Naive B cell (primary cell): ENCODE data around the gene GREB1L. TPM values are rescaled to one million over a fixed set of nuclear protein-coding genes. Genes with fewer than 3 reads are reported as not detected.

Source experiments
- ATAC-seq, 2 donors: fragments of 150-1000 bp; cut with Tn5 transposase; 2 replicates each; pipeline ENCODE4 v1.10.0; 2021; ENCODE audit warnings: low read depth in 2 of 2, mild to moderate bottlenecking in 2 of 2, moderate library complexity in 2 of 2
- DNase-seq: peaks from one replicate; pipeline ENCODE4 v3.0.0; 2022
- H3K27ac Mint-ChIP-seq, 6 donors: one replicate each; pipeline ENCODE4 v1.8.0; 2020 to 2022; ENCODE audit warnings: mild to moderate bottlenecking in 6 of 6, mixed read lengths in 6 of 6, moderate library complexity in 5 of 6, inconsistent platforms in 2 of 6
- H3K27me3 Mint-ChIP-seq, 3 donors: one replicate each; pipeline ENCODE4 v1.8.0; 2021 to 2022; ENCODE audit warnings: mixed read lengths in 3 of 3, mild to moderate bottlenecking in 1 of 3
- H3K36me3 Mint-ChIP-seq, 2 donors: one replicate each; pipeline ENCODE4 v1.8.0; 2020 to 2022; ENCODE audit warnings: mixed read lengths in 2 of 2, inconsistent platforms in 1 of 2, mild to moderate bottlenecking in 1 of 2
- H3K4me1 Mint-ChIP-seq, 3 donors: one replicate each; pipeline ENCODE4 v1.8.0; 2020 to 2022; ENCODE audit warnings: mixed read lengths in 3 of 3, inconsistent platforms in 1 of 3, mild to moderate bottlenecking in 1 of 3, moderate library complexity in 1 of 3
- H3K4me3 Mint-ChIP-seq, 8 donors: one replicate each; pipeline ENCODE4 v1.8.0; 2020 to 2022; ENCODE audit warnings: mild to moderate bottlenecking in 8 of 8, mixed read lengths in 8 of 8, moderate library complexity in 8 of 8, inconsistent platforms in 2 of 8
- H3K9me3 Mint-ChIP-seq, 7 donors: one replicate each; pipeline ENCODE4 v1.8.0; 2020 to 2022; ENCODE audit warnings: mixed read lengths in 7 of 7, mild to moderate bottlenecking in 5 of 7, inconsistent platforms in 2 of 7, moderate library complexity in 1 of 7
- polyA plus RNA-seq, 6 donors: library from polyadenylated mRNA; unstranded; fragments of 300-500 nt; fragmentation: Illumina TruSeq; gene quantifications; one replicate each; pipeline ENCODE4 v1.2.3, GENCODE V29; 2021; ENCODE audit warnings: low read depth in 6 of 6

The GREB1L gene
- polyA plus RNA-seq, 6 donors from 2014 or later, result 0.06 to 0.25 (median 0.15) TPM; not detected in 3

DNA sequence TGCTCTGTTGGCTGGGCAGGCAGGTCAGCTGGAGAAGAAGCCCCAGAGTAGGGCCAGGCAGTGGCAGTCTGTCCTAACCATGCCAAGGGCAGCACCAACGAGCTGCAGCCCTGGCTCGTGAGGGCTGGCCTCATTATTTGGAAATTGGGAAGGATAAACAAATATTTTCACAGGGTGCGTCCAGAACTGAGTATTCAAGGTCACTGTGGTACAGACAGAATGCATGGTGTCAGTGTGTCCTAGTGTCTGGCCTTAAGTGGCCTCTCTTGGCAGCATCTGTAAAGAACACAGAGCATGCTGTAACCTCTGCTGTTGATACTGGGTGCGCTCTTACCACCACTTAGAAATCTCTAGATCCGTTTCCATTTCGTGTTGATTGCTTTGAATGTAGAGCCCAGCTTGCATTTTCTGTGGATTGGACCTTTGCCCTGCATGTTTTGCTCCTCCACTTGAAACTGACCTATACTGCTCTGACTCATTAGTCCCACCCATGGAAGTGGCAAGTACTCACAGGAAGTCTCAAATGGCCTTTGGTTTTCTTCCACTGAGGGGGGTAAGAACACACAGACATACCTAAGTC lies 88.2 kb downstream of the GREB1L start:
- DNase-seq (no peak), ATAC-seq (no peak)
- Mint-ChIP-seq H3K4me3 (peak overlapping the region in 1 of 8 donors; percentile 41), H3K9me3 (peaks cover 0 to 4% (median 0%) of the 10 kb centered on the region in 7 donors), H3K27ac (no peak overlapping the region), H3K27me3 (peaks cover 0 to 4% (median 0%) of the 10 kb centered on the region in 3 donors), H3K36me3 (no peaks in the 10 kb centered on the region), H3K4me1 (no peaks in the 10 kb centered on the region)

DNA sequence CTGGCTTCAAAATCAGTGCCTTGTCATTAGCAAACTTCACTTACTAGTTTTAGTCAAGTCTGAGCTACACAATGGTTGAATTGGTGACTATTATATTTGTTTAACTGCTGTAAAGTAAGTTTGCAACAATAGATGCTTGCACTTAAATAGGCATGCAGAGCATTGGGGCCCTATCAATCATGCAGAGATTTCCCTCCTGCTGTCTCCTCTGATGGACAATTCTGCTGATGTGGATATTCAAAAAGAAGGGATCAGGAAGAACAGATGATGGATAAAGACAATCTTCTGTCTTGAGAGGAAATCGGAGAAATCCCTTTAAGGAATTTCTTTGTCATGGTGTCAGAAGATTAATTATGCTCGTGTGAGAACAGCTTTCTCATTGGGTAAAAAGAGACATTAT lies 89.0 kb downstream of the GREB1L start:
- H3K27me3 Mint-ChIP-seq, result peaks cover 0 to 4% (median 0%) of the 10 kb centered on the region in 3 donors
- no peak overlapping the region for H3K4me3 Mint-ChIP-seq
- H3K9me3 Mint-ChIP-seq, result peaks cover 0 to 4% (median 0%) of the 10 kb centered on the region in 7 donors
- H3K36me3 Mint-ChIP-seq, result no peaks in the 10 kb centered on the region
- DNase-seq (no peak), ATAC-seq (no peak)
- H3K27ac Mint-ChIP-seq, result no peak overlapping the region
- H3K4me1 Mint-ChIP-seq, result no peaks in the 10 kb centered on the region

DNA sequence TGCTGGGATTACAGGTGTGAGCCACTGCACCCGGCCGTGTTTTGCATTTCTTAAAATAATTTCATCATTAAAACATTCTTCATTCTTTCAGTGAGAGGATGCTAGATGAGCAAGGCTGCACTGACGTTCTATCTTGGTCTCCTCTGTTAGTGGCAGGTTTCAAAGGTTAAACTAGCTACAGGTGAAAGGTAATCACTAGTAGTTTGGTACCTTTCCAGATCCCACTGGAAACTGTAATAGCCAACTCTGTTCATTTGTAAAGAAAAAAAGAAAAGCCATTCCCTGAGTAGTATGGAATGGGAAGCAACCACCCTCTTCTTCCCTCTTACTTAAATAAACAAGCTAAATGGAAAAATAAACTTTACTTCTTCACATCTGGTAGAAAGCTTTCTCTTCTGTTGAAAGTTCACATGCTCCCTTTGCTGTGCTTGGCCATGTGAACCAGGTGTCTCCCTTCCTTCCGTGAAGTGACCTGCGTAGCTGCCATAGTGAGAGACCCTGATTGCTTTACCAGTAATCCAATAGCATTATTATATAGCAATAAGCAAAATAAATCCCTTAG lies 94.0 kb downstream of the GREB1L start:
- ATAC-seq (no peak), DNase-seq (no peak)
- no peaks in the 10 kb centered on the region for H3K36me3 Mint-ChIP-seq
- no peaks in the 10 kb centered on the region for H3K27me3 Mint-ChIP-seq
- H3K4me3 Mint-ChIP-seq, result no peak overlapping the region
- H3K9me3 Mint-ChIP-seq, result peaks cover 0 to 2% (median 0%) of the 10 kb centered on the region in 7 donors
- H3K4me1 Mint-ChIP-seq, result no peaks in the 10 kb centered on the region
- H3K27ac Mint-ChIP-seq, result no peak overlapping the region

DNA sequence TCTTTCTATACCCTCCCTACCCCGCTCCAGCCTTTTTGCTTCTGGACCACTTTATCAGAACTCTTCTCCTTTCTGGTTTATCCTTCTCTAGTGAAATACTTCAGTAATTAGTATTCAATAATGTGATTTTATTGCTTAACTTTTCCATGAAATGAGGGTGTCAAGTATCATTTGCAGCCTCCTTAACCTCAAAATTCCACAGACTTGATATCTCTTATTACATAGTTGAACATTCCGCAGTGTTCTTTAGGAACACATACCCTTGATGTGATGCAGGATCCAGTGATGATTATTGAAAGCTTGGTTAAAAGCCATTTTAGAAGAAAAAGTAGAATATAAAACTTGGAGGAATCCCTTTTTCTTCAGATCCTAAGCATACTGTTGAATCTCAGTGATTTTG lies 94.8 kb downstream of the GREB1L start:
- Mint-ChIP-seq H3K4me1 (no peaks in the 10 kb centered on the region), H3K27ac (no peak overlapping the region), H3K4me3 (no peak overlapping the region), H3K36me3 (no peaks in the 10 kb centered on the region), H3K27me3 (peaks cover 0 to 3% (median 0%) of the 10 kb centered on the region in 3 donors), H3K9me3 (peaks cover 0 to 2% (median 0%) of the 10 kb centered on the region in 7 donors)
- no peak for ATAC-seq
- no peak for DNase-seq

DNA sequence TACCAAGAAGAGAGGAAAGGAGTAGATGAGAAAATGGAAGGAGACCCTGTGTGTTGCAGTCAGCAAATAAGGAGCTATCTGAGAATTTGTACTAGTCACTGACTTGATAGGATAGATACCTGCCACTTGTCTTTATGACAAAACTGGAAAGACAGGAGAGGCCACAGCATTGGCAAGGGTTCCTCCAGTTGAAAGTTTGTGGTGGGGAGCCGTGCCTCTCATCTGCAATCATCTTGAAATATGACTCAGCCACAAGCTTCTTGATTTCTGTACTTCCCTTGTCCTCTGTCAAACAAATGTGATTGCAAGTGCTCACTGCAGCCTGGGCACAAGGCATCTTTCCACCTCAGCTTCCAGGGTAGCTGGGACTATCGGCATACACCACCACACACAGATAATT lies 99.1 kb downstream of the GREB1L start:
- DNase-seq (no peak), ATAC-seq (no peak)
- Mint-ChIP-seq H3K27me3 (peaks cover 0 to 3% (median 0%) of the 10 kb centered on the region in 3 donors), H3K4me1 (no peaks in the 10 kb centered on the region), H3K27ac (no peak overlapping the region), H3K4me3 (no peak overlapping the region), H3K36me3 (no peaks in the 10 kb centered on the region), H3K9me3 (peaks cover 0 to 3% (median 0%) of the 10 kb centered on the region in 7 donors)

DNA sequence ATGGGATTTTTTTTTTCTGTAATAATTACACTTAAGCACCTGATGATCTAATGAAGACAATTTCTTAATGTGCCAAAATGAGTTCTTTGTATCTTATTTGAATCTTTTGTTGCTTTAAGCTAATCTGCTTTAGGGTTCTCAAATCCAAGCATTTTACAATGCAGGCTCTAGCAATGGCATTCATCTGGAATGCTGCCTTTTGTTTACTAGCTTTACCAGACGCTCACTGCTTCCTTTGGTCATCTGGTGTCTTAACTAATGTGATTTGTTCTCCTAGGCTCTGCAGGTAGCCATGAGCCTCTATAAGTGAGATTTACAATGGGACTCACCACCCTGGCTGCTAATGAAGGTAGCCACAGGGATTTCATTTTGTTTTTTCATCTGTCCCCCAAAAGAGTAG lies 100.3 kb downstream of the GREB1L start:
- Mint-ChIP-seq H3K4me1 (no peaks in the 10 kb centered on the region), H3K27me3 (peaks cover 0 to 3% (median 0%) of the 10 kb centered on the region in 3 donors), H3K27ac (no peak overlapping the region), H3K9me3 (peaks cover 0 to 3% (median 2%) of the 10 kb centered on the region in 7 donors), H3K36me3 (no peaks in the 10 kb centered on the region), H3K4me3 (no peak overlapping the region)
- ATAC-seq (no peak), DNase-seq (no peak)

DNA sequence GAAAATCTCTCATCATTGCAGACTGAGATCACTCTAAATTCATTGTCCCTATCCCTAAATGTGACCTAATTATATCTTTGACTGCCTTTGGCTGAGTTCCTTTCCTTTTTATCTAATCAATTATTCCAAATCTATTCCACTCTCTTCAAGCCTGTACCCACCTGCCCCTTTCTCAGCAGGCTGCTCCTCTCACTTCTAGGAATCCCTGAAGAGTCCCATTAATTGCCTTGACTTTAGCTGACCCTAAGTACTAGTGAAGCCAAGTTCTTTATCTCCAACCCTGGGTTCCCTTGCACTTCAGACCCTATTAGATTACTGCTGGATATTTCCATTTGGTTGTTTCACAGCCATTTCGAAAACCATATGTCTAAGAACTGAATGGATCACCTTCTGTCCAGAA lies 102.8 kb downstream of the GREB1L start:
- no peak for ATAC-seq
- Mint-ChIP-seq H3K27me3 (peaks cover 0 to 6% (median 3%) of the 10 kb centered on the region in 3 donors), H3K27ac (no peak overlapping the region), H3K4me3 (no peak overlapping the region), H3K4me1 (no peaks in the 10 kb centered on the region), H3K9me3 (peaks cover 0 to 9% (median 3%) of the 10 kb centered on the region in 7 donors), H3K36me3 (no peaks in the 10 kb centered on the region)
- no peak for DNase-seq

DNA sequence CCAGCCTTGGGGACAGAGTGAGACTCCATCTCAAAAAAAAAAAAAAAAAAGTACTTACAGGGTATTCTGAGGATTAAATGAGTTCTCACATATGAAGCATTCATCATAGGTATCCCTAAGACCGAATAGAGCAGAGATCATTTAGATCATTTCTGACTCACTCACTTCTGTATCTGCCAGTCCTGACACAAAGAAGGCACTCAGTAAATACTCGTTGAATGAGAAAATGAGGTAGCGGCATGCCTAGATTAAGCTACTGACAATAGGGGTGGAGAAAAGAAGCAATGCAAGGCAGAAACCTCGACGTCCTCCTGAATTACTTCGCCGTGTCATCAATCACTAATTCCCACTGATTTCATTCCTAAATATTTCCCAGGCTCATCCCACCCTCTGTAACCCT lies 103.8 kb downstream of the GREB1L start:
- DNase-seq, result no peak
- Mint-ChIP-seq H3K9me3 (peaks cover 0 to 9% (median 3%) of the 10 kb centered on the region in 7 donors), H3K27ac (no peak overlapping the region), H3K27me3 (peaks cover 0 to 6% (median 3%) of the 10 kb centered on the region in 3 donors), H3K4me1 (no peaks in the 10 kb centered on the region), H3K36me3 (no peaks in the 10 kb centered on the region), H3K4me3 (no peak overlapping the region)
- ATAC-seq, result no peak

DNA sequence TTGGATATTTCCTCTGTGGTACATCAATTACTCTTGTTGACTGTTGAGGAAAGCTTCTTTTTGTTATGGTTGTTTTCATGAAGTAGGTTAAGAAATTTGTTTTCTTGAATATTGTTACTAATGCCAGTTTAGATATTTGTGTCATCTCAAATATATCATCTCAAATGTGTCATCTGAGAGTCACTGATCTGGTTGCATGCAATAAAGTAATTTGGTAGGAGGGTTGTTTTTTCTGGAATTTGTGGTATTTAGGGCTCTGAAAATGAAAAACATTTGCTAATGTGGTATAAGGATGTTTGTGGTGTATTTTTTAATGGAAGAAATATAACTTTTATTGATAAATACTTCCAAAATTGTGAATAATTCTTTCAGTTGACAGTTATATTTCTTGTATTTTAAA lies 117.7 kb downstream of the GREB1L start:
- Mint-ChIP-seq H3K9me3 (peaks cover 0 to 11% (median 3%) of the 10 kb centered on the region in 7 donors), H3K36me3 (no peaks in the 10 kb centered on the region), H3K27me3 (peaks cover 0 to 12% (median 8%) of the 10 kb centered on the region in 3 donors), H3K4me1 (no peaks in the 10 kb centered on the region), H3K27ac (no peak overlapping the region), H3K4me3 (no peak overlapping the region)
- no peak for DNase-seq
- ATAC-seq, result no peak

DNA sequence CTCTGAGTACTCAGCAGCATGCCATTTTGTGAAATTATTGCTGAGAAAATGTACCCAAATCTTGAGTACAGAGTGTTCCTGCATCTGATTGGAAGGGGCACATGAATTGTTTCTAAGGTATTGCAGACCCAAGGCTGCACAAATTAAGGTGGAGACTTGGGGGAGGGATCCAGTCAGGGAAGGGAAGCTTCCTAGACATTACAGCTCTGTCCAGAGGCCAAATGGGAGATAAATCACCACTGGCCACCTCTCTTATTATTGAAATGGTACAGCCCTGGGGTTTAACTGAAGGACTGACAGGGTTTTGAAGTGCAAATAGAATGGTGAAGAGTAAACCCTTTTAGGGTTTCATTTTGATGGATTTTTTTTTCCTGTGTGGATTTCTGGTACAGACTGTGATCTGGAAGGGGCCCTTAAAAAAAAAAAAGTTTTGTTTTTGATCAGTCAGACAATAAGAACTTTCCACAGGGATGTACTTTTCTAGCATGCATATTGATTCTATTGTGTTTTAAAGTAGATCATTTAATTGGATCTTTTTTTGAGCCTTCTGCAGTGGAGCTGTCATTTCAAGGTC lies 119.4 kb downstream of the GREB1L start:
- peaks cover 0 to 8% (median 1%) of the 10 kb centered on the region in 7 donors for H3K9me3 Mint-ChIP-seq
- no peak for DNase-seq
- H3K36me3 Mint-ChIP-seq, result no peaks in the 10 kb centered on the region
- H3K27me3 Mint-ChIP-seq, result peaks cover 0 to 12% (median 8%) of the 10 kb centered on the region in 3 donors
- H3K27ac Mint-ChIP-seq, result no peak overlapping the region
- no peaks in the 10 kb centered on the region for H3K4me1 Mint-ChIP-seq
- no peak overlapping the region for H3K4me3 Mint-ChIP-seq
- ATAC-seq, result no peak

DNA sequence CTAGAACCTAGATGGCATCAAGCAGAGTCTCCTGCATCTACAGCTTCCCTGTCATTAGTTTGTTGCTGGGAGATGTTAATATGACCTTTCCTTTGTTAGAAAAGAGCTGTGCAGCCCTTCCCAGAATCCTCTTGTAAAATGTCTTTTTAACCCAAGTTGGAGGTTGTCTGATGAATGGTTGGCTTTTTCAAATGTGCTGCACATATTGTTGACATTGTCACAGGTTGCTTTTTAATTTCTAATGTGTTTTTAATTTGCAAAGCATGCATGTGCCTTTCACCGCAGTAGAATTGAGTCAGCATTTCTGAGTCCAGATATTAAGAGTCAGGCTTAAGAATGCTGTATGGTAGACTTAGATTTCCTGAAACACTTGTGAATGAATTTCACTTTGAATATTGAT lies 120.8 kb downstream of the GREB1L start:
- Mint-ChIP-seq H3K4me1 (no peaks in the 10 kb centered on the region), H3K27me3 (peaks cover 0 to 21% (median 15%) of the 10 kb centered on the region in 3 donors), H3K36me3 (no peaks in the 10 kb centered on the region), H3K9me3 (no peaks in the 10 kb centered on the region), H3K27ac (no peak overlapping the region), H3K4me3 (no peak overlapping the region)
- DNase-seq, result no peak
- ATAC-seq, result no peak

DNA sequence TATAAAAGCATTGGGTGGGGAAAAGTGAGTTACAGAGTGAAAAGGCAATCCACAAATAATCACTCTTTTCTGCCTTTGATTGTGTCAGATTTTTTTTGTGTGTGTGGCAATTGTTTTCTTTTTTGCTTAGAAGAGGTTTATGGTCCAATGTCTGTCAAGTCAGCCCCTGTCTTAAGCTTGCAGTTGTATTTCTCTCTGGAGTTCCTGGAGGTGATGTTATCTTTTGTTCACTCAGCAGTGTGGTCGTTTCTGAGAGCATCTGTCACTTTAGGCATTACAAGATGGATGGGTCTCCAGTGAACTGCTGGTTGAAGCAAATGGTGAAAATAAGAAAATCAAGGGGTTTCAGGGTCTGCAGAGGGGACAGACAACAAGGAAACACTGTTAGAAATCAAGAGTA lies 121.3 kb downstream of the GREB1L start:
- no peak for ATAC-seq
- H3K4me3 Mint-ChIP-seq, result no peak overlapping the region

DNA sequence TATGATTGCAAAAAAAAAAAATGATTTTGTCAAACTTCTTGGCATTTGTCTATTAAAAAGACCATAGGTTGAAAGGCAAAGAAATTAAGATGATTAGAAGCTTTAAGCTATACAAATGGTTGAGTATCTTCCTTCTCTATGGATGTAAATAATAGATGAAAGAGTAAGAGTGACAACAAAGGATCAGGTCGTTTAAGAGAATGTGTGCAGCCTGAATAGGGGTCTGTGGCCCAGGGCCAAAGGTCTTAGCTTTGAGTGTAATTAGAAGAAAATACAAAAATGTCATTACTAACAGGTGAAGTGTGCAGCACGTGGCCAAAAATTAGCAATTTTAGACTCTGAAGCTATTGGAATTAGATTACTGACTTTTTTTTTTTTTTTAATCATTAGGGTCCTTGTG lies 122.4 kb downstream of the GREB1L start:
- Mint-ChIP-seq H3K9me3 (no peaks in the 10 kb centered on the region), H3K4me1 (no peaks in the 10 kb centered on the region), H3K4me3 (no peak overlapping the region), H3K36me3 (no peaks in the 10 kb centered on the region), H3K27ac (no peak overlapping the region), H3K27me3 (peaks cover 0 to 21% (median 15%) of the 10 kb centered on the region in 3 donors)
- ATAC-seq (no peak), DNase-seq (no peak)

More for the DNA sequence above, 121.3 kb downstream of the GREB1L start:
- H3K27me3 Mint-ChIP-seq, result peaks cover 0 to 21% (median 15%) of the 10 kb centered on the region in 3 donors
- H3K36me3 Mint-ChIP-seq, result no peaks in the 10 kb centered on the region
- DNase-seq, result no peak
- H3K27ac Mint-ChIP-seq, result no peak overlapping the region
- H3K9me3 Mint-ChIP-seq, result no peaks in the 10 kb centered on the region
- H3K4me1 Mint-ChIP-seq, result no peaks in the 10 kb centered on the region

DNA sequence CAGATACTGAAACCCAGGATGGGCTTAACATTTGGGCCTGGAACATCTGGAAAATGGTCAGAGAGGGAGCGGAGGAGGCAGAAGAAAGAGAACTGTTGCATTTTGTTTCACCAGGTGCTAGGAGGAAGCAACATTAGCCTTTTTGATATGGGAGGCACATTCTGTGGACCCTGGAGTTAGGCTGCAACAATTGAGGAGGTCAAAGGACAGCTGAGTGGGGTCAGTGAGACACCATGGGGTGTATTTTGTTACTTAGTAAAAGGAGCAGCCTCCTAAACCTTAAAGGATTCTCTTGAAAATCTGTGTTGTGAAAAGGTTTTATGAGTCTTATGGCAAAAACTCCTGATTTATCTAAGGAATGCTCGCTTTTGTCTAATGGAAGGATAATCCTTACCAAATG lies 124.9 kb downstream of the GREB1L start:
- Mint-ChIP-seq H3K27ac (no peak overlapping the region), H3K27me3 (peaks cover 0 to 8% (median 7%) of the 10 kb centered on the region in 3 donors), H3K4me3 (no peak overlapping the region), H3K4me1 (no peaks in the 10 kb centered on the region), H3K36me3 (no peaks in the 10 kb centered on the region), H3K9me3 (no peaks in the 10 kb centered on the region)
- ATAC-seq, result no peak
- no peak for DNase-seq
